ENCODE measurements around the gene SYCP1. TPM values are rescaled to one million over a fixed set of nuclear protein-coding genes. Genes with fewer than 3 reads are reported as not detected.
A peak's percentile ranks its signal among the peaks of the same experiment; 100 is the strongest.

SYCP1 gene
- total RNA-seq, 1 experiment from 2014 or later, result not detected

DNA sequence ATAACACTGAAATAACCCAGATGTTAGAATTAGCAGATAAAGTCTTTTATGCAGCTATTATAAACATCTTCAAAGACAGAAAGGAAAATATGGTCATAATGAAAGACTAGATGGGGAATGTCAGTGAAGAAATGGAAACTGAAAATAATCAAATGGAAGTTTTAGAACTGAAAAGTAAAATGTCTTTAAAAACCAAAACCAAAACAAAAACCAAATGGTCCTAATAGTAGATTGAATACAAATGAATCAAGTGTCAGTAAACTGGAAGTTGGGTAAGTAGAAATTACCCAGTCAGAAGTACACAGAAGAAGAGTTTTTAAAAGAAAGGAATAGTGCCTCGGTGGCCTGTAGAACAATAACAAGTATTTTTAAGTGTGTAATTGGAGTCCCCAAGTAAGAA, 72.7 kb downstream of the SYCP1 start:
- no peak overlapping the region for H3K27ac ChIP-seq
- no peaks in the 10 kb centered on the region for H3K9me2 ChIP-seq (ENCODE audit: insufficient read depth)
- H3K36me3 ChIP-seq (ENCODE audit: low read depth), result no peaks in the 10 kb centered on the region
- H3K27me3 ChIP-seq (ENCODE audit: insufficient read depth, low read depth), result no peaks in the 10 kb centered on the region
- no peak for DNase-seq
- ChIA-PET CTCF (interaction anchor here (0.5 kb wide), 1 partner anchor 779 kb away, joined by 3 read pairs; no protein-coding TSS in a partner anchor), POLR2A (ENCODE audit: unreplicated experiment) (no interaction called here)
- no peaks in the 10 kb centered on the region for H3F3A ChIP-seq (ENCODE audit: insufficient read depth, low read depth)
- no peak overlapping the region for H2AFZ ChIP-seq
- no TSS peak for BruUV-seq (replicated peaks)
- H3K9me3 ChIP-seq (ENCODE audit: insufficient read depth, low read depth), result no peaks in the 10 kb centered on the region
- H3K4me2 ChIP-seq, result no peak overlapping the region
- TF ChIP-seq, protein P1, sequence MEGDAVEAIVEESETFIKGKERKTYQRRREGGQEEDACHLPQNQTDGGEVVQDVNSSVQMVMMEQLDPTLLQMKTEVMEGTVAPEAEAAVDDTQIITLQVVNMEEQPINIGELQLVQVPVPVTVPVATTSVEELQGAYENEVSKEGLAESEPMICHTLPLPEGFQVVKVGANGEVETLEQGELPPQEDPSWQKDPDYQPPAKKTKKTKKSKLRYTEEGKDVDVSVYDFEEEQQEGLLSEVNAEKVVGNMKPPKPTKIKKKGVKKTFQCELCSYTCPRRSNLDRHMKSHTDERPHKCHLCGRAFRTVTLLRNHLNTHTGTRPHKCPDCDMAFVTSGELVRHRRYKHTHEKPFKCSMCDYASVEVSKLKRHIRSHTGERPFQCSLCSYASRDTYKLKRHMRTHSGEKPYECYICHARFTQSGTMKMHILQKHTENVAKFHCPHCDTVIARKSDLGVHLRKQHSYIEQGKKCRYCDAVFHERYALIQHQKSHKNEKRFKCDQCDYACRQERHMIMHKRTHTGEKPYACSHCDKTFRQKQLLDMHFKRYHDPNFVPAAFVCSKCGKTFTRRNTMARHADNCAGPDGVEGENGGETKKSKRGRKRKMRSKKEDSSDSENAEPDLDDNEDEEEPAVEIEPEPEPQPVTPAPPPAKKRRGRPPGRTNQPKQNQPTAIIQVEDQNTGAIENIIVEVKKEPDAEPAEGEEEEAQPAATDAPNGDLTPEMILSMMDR (conservative IDR thresholded peaks at IDR 0.05), result no peak
- no peak for TF ChIP-seq EZH2 (IDR thresholded peaks at IDR 0.05; ENCODE audit: low read depth)
- no peaks in the 10 kb centered on the region for H4K20me1 ChIP-seq (ENCODE audit: insufficient read depth)
- no peaks in the 10 kb centered on the region for H3K4me1 ChIP-seq (replicated peaks; ENCODE audit: insufficient read depth)
- intact Hi-C loops (cut with micrococcal nuclease; ENCODE audit: unreplicated experiment), result no loop called here
- no peak overlapping the region for H3K4me3 ChIP-seq
- H3K79me2 ChIP-seq (ENCODE audit: low read depth), result no peaks in the 10 kb centered on the region

DNA sequence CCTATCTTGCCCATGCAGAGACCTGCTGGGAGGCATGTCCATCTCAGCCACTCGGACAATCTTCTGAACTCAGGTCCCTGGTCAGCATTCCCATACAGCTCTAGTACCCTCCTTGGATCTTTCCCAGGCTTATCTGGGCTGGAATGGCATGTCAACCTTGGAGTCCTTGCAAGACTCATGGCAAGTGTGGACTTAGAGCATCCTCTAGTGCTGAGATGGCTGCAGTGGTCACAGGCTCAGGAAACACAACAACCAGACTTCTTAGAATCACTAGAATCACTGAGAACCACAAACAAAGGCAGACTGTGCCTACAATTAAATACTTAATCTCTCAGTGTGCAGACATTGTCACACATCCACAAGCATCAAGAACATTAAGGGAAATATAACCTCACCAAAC, 101.9 kb downstream of the SYCP1 start:
- peak in 1 of 2 experiments; percentile 5 for DNase-seq
- BruUV-seq (replicated peaks), result no TSS peak
- no peaks in the 10 kb centered on the region for H3K79me2 ChIP-seq (ENCODE audit: low read depth)
- H4K20me1 ChIP-seq (ENCODE audit: insufficient read depth), result no peaks in the 10 kb centered on the region
- H3K9me2 ChIP-seq (ENCODE audit: insufficient read depth), result peaks cover 5% of the 10 kb centered on the region; the same call in 1 of the 2 replicates
- CTCF ChIA-PET, result no interaction called here
- POLR2A ChIA-PET (ENCODE audit: unreplicated experiment), result no interaction called here
- H3K4me2 ChIP-seq, result no peak overlapping the region
- no peaks in the 10 kb centered on the region for H3K9me3 ChIP-seq (ENCODE audit: insufficient read depth, low read depth)
- TF ChIP-seq EZH2 (IDR thresholded peaks at IDR 0.05; ENCODE audit: low read depth), result no peak
- TF ChIP-seq, protein P1 (conservative IDR thresholded peaks at IDR 0.05), result peak; percentile 60; the same call in 1 of the 2 replicates
- no peaks in the 10 kb centered on the region for H3K36me3 ChIP-seq (ENCODE audit: low read depth)
- H3K4me3 ChIP-seq, result no peak overlapping the region
- H3K4me1 ChIP-seq (replicated peaks; ENCODE audit: insufficient read depth), result no peaks in the 10 kb centered on the region
- H2AFZ ChIP-seq, result no peak overlapping the region
- H3K27me3 ChIP-seq (ENCODE audit: insufficient read depth, low read depth), result no peaks in the 10 kb centered on the region
- intact Hi-C loops (cut with micrococcal nuclease; ENCODE audit: unreplicated experiment), result no loop called here
- no peak overlapping the region for H3K27ac ChIP-seq
- no peaks in the 10 kb centered on the region for H3F3A ChIP-seq (ENCODE audit: insufficient read depth, low read depth)

DNA sequence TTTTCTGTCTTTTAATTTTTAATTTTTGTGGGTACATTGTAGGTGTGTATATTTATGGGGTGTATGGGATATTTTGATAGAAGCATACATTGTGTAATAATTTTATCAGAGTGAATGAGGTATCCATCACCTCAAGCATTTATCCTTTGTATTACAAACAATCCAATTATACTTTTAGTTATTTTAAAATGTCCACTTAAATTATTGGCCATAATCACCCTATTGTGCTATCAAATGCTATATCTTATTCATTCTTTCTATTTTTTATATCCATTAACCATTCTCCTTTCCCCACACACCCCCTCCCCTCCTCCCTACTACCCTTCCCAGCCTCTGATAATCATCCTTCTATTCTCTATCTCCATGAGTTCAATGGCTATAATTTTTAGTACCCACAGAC, 104.8 kb downstream of the SYCP1 start:
- no peak for TF ChIP-seq EZH2 (IDR thresholded peaks at IDR 0.05; ENCODE audit: low read depth)
- TF ChIP-seq, protein P1 (conservative IDR thresholded peaks at IDR 0.05), result no peak
- H3F3A ChIP-seq (ENCODE audit: insufficient read depth, low read depth), result no peaks in the 10 kb centered on the region
- ChIA-PET POLR2A (ENCODE audit: unreplicated experiment) (no interaction called here), CTCF (no interaction called here)
- H3K4me1 ChIP-seq (replicated peaks; ENCODE audit: insufficient read depth), result no peaks in the 10 kb centered on the region
- BruUV-seq (replicated peaks), result no TSS peak
- H3K27ac ChIP-seq, result no peak overlapping the region
- intact Hi-C loops (cut with micrococcal nuclease; ENCODE audit: unreplicated experiment), result no loop called here
- H2AFZ ChIP-seq, result no peak overlapping the region
- H3K36me3 ChIP-seq (ENCODE audit: low read depth), result no peaks in the 10 kb centered on the region
- DNase-seq, result no peak
- no peak overlapping the region for H3K4me3 ChIP-seq
- no peak overlapping the region for H3K4me2 ChIP-seq
- H3K9me2 ChIP-seq (ENCODE audit: insufficient read depth), result 0 out of 2 replicates have a peak, but pooled peaks cover 5% of the 10 kb centered on the region
- no peaks in the 10 kb centered on the region for H4K20me1 ChIP-seq (ENCODE audit: insufficient read depth)
- H3K9me3 ChIP-seq (ENCODE audit: insufficient read depth, low read depth), result no peaks in the 10 kb centered on the region
- H3K79me2 ChIP-seq (ENCODE audit: low read depth), result no peaks in the 10 kb centered on the region
- no peaks in the 10 kb centered on the region for H3K27me3 ChIP-seq (ENCODE audit: insufficient read depth, low read depth)

Measured in PC-9 (cell line).